ENCODE measurements around the gene SFXN4. TPM values are rescaled to one million over a fixed set of nuclear protein-coding genes. Genes with fewer than 3 reads are reported as not detected.
"Not testable (repeated sequence)": the region's sequence is repeated elsewhere in the genome, so short reads cannot be mapped to it uniquely, and the experiment has no call there.

SFXN4 gene
- total RNA-seq, 1 experiment from 2014 or later = 51.0 TPM

- no peak for DNase-seq (ENCODE audit: extremely low read depth, low read depth)
Observed at GRCh38 chr10:119149157-119149556, 16.4 kb downstream of the SFXN4 start.

DNA sequence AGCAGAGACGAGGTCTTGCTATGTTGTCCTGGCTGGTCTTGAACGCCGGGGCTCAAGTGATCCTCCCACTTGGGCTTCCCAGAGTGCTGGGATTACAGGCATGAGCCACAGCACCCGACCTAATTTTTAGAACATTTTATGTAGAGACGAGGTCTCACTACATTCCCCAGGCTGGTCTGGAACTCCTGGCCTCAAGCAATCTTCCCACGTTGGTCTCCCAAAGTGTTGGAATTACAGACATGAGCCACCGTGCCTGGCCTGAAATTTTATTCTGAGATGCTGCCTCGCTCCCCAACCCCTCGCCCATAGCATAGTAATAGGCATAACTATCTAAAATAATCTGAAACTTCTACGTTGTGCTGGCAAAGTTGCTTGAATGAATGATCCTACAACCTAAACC, 21.9 kb downstream of the SFXN4 start:
- DNase-seq (ENCODE audit: extremely low read depth, low read depth) = no peak

- no peak for DNase-seq (ENCODE audit: extremely low read depth, low read depth)
Observed at GRCh38 chr10:119140603-119141245, 24.8 kb downstream of the SFXN4 start.

DNA sequence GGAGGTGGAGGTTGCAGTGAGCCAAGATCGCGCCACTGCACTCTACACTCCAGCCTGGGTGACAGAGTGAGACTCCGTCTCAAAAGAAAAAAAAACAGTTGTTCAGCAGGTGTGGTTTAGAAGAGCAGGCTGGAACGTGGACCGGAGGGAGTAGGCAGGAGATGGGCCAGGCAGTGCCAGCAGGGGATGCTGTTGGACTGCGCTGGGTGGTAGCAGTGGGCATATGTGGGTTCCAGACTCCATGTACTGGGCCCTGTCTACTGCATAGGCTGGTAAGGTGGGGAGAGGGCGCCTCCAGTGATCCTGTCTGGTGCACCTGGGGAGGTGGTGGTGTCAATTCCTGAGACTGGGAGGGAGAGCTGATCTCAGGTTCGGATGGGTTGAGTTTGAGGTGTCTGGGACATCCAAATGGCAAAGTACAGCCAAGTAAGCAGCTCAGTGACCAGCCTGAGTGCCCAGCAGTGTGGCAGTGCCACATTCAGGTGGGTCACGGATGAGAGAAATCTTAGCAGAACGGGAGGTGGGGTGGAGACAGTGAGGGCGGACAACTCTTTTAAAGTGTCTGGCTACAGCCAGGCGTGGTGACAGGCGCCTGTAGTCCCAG, 25.9 kb downstream of the SFXN4 start:
- no peak for DNase-seq (ENCODE audit: extremely low read depth, low read depth)

- DNase-seq (ENCODE audit: extremely low read depth, low read depth) = no peak
Observed at GRCh38 chr10:119138346-119139306, 26.9 kb downstream of the SFXN4 start.

- not testable (repeated sequence) for DNase-seq (ENCODE audit: extremely low read depth, low read depth)
Observed at GRCh38 chr10:119137878-119138277, 27.6 kb downstream of the SFXN4 start.

DNA sequence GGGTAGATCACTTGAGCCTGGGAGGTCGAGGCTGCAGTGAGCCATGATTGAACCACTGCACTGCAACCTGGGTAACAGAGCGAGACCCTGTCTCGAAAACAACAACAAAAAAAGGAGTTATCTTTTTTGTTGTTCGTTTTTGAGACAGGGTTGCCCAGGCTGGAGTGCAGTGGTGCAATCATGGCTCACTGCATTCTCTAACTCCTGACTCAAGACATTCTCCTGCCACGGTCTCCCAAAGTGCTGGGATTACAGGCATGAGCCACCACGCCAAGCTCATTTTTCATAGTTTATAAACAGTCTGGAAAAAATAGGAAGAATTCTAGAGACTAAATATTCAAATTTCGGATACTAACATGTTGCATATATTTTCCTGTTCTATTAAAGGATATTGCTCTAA, 29.4 kb downstream of the SFXN4 start:
- no peak for DNase-seq (ENCODE audit: extremely low read depth, low read depth)

DNA sequence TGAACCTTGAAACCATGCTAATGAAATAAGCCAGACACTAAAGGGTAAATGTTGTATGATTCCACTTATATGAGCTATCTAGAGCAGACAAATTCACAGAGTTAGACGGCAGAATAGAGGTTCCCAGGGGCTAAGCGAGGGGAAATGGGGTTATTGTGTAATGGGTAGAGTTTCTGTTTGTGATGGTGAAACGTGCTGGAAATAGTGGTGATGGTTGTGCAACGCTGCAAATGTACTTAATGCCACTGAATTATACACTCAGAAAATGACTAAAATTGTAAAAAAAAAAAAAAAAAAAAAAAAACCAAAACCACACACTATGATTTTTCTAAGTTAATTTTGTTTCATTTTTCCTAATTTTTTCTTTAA, 30.0 kb downstream of the SFXN4 start:
- DNase-seq (ENCODE audit: extremely low read depth, low read depth) = no peak

- no peak for DNase-seq (ENCODE audit: extremely low read depth, low read depth)
Observed at GRCh38 chr10:119133949-119134348, 31.6 kb downstream of the SFXN4 start.

DNA sequence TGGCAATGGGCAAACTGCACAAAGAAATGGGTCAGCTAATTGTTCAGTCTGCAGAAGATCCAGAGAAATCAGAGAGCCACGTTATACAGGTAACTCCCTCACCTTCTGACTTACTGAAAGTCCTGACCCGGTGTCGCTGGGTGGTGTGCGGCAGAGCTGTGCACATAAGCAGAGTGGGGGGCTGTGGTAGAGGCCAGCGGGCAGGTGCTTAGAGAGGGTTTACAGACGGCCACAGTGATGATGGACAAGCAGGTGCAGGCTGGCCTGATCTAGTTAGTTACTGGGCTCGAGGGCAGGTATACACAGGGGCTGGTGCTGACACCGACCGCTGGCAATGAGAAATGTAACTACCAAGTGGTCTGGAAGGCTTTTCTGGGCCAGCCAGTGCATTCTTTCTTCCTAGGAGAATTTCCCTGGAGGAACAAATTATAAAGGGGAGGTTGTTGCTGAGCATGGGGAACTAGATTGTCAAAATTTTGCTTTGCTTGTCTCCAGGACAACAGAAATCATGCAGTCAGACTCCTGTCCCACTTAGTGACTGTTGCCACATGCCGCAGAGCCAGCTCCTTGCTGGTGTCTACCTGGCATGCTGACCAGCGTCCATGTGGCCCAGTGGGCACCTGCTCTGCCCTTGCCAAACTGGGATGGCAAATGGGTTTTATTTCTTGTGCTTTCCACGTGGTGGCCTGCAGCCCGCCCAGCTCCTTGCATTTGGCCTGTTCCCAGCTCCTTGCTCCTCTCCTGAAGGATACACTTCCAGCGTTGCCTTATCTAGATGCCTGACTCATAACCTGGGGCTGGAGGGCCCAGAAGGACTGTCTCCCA, 32.8 kb downstream of the SFXN4 start:
- DNase-seq (ENCODE audit: extremely low read depth, low read depth) = no peak

DNA sequence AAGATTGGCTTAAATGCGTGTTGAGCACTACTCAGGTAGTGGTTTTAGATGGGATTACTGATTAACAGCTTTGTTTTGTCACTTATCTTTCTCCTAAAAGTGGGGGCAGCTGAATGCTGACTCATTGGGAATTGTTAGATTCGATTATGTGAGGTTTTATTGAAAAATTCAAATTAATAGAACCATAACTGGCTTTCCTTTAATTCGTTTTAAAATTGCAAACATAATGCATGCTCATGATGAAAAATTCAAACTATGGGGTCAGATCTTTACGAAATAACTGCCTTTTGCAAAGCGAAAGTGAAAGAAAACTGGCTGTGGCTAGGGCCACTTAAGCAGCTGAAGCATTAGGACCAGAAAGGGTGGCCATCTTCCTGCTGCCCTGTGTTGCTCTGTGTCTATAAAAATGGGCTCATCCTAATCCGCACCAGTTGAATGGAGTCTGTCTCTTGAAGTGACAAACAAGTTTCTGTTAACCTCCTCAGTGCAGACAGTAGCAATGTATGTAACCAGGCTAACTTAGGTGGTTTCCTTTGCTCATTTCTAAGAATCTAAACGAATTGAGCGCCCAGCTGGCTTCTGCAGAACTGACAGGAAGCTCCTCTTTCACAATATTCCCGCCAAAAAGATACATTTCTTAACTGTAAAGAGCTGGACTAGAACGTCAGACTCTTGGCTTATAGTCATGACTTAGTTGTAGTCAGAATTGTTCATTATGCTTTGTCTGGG, 33.8 kb downstream of the SFXN4 start:
- DNase-seq (ENCODE audit: extremely low read depth, low read depth) = no peak

- DNase-seq (ENCODE audit: extremely low read depth, low read depth) = no peak
Observed at GRCh38 chr10:119129721-119130120, 35.8 kb downstream of the SFXN4 start.

DNA sequence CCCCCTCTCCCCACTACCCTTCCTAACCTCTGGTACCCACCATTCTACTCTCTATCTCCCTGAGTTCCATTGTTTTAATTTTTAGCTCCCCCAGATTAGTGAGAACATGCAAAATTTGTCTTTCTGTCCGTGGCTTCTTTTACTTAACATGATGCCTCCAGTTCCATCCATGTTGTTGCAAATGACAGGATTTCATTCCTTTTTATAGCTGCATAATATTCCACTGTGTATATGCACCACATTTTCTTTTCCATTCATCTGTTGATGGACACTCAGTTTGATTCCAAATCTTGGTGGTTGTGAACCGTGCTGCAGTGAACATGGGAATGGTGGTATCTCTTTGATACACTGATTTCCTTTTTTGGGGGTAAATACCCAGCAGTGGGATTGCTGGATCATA, 39.6 kb downstream of the SFXN4 start:
- no peak for DNase-seq (ENCODE audit: extremely low read depth, low read depth)

DNA sequence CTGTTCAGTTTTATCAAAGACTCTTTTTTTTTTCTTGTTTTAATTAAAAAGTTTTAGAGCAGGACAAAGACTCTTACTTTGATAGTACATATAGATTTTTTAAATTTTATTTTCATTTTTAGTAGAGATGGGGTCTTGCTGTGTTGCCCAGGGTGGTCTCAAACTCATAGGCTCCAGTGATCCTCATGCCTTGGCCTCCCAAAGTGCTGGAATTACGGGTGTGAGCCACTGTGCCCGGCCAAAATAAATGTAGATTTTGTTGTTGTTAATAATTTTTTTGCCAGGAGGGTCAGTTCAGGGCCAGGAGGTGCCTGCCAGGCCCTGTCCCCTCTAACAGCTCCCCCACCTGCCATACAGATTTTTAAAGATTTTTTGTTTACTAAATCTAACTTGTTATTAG, 44.6 kb downstream of the SFXN4 start:
- DNase-seq (ENCODE audit: extremely low read depth, low read depth) = no peak

DNA sequence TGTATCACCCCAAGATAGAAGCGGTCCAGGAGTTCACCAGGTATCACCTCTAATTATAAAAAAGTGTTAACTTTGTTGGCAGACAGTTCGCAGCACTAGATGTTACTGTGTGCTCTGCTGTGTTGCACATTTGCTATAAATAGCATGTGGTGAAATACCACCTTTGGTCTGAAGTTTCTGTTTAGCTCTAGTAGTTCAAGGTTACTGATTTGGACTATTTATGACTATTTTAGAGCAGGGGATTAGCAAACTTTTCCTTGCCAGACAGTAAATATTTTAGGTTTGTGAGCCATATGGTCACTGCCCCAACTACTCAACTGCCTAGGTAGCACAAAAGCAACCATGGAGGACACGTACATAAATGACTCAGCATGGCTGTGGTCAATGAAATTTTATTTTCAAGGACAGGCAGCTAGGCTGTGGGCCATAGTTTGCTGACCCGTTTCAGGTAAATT, 45.1 kb downstream of the SFXN4 start:
- no peak for DNase-seq (ENCODE audit: extremely low read depth, low read depth)

DNA sequence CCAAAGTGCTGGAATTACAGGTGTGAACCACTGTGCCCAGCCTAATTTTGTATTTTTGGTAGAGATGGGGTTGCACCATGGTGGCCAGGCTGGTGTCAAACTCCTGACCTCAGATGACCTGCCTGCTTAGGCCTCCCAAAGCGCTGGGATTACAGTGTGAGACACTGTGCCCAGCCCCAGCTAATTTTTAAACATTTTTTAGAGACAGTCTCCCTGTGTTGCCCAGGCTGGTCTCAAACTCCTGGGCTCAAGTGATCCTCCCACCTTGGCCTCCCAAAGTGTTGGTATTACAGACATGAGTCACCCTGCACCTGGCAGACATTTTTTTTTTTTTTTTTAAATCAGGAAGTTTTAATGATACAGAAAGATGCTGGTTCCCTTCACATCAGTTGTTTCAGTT, 46.1 kb downstream of the SFXN4 start:
- no peak for DNase-seq (ENCODE audit: extremely low read depth, low read depth)

DNA sequence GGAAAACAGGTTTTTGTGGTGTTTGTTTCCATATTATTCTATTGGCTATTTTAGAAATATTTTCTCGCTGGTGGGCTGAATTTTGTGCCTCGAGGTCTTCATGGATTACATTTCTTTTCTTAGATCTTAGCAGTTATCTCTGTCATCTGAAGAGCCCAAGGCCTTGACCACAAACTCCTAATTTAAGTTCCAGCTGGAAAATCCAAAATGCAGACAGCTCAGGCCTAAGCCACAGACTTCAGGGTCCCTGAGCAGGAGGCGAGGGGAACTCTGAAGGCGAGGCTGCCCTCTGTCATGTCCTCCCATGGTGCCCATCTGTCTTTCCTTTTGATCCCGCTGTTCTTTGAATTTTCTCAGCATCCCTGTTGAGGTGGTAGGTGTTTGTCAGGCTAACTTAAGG, 47.3 kb downstream of the SFXN4 start:
- DNase-seq (ENCODE audit: extremely low read depth, low read depth) = no peak

GRCh38 chr10:119116326-119116951, 49.1 kb downstream of the SFXN4 start:
- no peak for DNase-seq (ENCODE audit: extremely low read depth, low read depth)

DNA sequence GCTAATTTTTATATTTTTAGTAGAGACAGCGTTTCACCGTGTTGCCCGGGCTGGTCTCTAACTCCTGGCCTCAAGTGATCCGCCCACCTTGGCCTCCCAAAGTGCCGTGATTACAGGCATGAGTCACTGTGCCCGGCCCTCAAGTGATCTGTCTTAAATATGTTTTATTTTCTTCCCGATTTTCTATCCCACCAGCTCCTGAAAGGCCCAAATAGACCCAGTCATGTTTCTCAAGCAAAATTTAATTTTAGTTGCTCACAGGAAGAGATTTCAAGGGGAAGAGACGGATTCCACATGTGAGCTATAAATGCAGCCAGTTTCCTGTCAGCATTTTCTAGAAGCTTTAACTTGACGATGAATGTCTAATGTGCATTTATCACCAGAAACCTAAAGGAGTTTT, 49.6 kb downstream of the SFXN4 start:
- no peak for DNase-seq (ENCODE audit: extremely low read depth, low read depth)
